Stimulated activated CD4-positive, alpha-beta T cell treated with anti-CD3 and anti-CD28 coated beads, Interleukin-12 subunit alpha, Interleukin-12 subunit beta, amount 100 ng/mL, for 24 hours (primary cell): ENCODE data around the gene KCNK5.

Experiments used
- DNase-seq, 2 experiments: peaks; one replicate each; pipeline ENCODE4 v3.0.0-alpha.2; 2020; ENCODE audit warnings: low read depth in 2 of 2

Gene KCNK5

DNA sequence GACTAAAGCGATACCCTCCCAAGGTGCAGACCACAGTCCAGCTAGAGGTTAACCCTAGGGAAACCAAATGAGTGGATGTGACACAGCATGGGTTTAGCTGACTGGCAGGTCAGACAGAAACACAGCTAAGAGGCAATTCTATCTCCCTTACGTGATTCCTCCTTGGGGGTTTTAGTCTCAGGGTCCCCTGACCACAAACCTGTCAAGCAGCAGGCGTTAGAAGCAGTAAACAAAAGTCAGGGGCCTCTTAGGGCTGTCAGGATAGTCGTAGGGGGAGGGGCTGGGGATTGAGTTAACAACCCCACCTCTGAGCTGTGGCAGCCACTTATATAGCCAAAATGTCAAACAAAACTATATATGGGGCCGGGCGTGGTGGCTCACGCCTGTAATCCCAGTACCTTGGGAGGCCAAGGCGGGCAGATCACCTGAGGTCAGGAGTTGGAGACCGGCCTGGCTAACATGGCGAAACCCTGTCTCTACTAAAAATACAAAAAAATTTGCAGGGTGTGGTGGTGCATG, 13.6 kb downstream of the KCNK5 start:
- no peak for DNase-seq

GRCh38 chr6:39214846-39215639, 14.2 kb downstream of the KCNK5 start:
- DNase-seq = no peak

GRCh38 chr6:39214120-39214813, 15.0 kb downstream of the KCNK5 start:
- DNase-seq = no peak

GRCh38 chr6:39213195-39213920, 15.9 kb downstream of the KCNK5 start:
- no peak for DNase-seq

GRCh38 chr6:39211183-39211582, 18.1 kb downstream of the KCNK5 start:
- no peak for DNase-seq

- DNase-seq = no peak
Observed at GRCh38 chr6:39210450-39210849, 18.8 kb downstream of the KCNK5 start.

DNA sequence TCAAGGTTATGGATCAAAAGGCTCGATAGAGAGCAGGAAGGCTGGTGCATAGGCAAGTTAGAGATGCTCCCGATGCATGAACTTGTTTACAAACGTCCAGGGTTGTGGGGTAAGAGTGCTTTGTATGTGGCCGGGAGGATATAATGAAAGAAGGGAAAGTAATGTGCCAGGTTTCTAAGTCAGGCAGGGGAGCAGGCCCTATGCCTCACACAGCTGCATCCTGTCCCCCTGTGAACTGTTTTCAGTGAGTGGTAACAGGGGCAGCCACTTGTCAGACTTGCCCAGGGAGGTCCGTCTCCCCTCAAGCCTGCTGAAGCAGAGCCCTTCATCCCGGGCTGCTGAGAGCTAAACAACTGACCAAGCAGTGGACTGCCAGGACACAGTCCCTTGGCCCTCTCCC, 19.4 kb downstream of the KCNK5 start:
- no peak for DNase-seq

GRCh38 chr6:39209360-39209811, 19.9 kb downstream of the KCNK5 start:
- DNase-seq = no peak

GRCh38 chr6:39208223-39208739, 21.0 kb downstream of the KCNK5 start:
- no peak for DNase-seq

- DNase-seq = no peak
Observed at GRCh38 chr6:39207416-39208222, 21.7 kb downstream of the KCNK5 start.

DNA sequence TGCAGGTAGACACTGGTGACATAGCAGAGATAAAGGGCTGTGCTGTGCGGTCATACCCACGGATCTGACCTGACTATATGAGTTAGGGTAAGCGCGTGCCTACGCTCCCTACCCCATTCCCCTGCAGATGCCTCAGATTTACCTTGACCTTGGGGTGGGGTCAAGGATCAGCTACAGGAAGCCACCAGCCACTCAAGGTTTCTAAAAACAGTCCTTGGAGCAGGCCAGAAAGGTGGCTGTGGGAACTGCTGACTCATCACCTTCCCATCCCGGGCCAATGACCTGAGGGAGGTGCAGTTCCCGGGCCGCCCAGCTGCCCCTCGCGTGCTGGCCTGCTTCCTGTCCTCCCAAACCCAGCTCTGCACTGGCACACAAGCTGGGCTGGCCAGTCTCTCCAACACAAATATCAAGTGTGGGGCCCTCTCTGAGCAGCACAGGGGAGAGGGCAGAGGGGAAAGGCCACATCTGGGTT, 23.0 kb downstream of the KCNK5 start:
- DNase-seq = no peak

DNA sequence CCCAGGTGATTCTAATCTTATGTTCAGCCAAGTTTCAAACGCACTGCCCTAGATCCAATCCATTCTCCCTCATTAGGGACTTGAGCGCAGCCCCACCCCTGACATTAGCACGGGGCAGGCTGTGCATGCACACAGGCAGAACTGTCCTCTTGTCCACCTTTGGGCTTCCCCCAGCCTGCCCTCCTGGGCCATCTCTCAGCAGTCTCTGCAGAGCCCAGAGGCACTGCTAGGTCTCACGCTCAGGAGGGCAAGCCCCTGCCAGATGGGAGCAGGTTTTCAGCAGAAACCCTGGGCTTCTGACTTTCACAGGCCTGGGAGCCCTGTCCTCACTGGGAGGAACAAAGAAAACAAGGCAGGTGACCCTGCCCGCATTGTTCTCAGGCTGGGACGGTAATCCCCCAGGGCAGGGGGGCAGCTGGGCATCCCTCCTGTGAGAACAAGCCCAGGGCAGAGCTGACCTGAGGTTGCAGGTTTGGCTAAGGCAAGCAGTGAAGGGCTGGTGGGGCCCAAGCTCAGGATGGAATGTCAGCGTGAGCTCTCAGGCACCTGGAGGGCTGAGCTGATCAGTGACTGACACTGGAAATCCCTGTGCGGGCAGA, 24.5 kb downstream of the KCNK5 start:
- DNase-seq = no peak

DNA sequence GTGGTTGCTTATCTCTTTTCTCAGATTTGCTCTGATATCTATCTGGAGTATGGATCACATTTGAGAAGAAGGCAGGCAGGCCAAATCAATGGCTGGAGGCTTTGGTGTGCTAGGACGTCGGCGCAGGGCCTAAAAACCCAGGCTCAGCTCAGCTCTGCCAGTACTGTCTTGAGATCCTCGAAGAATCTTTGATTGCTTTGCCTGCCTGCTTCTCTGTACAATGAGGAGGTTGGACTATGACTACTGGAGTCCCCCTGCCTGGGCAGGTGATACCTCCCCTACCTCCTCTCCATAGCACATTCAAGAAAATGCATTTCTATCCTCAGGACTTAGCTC, 25.1 kb downstream of the KCNK5 start:
- no peak for DNase-seq

- no peak for DNase-seq
Observed at GRCh38 chr6:39203436-39204159, 25.7 kb downstream of the KCNK5 start.

GRCh38 chr6:39202166-39202565, 27.1 kb downstream of the KCNK5 start:
- no peak for DNase-seq

DNA sequence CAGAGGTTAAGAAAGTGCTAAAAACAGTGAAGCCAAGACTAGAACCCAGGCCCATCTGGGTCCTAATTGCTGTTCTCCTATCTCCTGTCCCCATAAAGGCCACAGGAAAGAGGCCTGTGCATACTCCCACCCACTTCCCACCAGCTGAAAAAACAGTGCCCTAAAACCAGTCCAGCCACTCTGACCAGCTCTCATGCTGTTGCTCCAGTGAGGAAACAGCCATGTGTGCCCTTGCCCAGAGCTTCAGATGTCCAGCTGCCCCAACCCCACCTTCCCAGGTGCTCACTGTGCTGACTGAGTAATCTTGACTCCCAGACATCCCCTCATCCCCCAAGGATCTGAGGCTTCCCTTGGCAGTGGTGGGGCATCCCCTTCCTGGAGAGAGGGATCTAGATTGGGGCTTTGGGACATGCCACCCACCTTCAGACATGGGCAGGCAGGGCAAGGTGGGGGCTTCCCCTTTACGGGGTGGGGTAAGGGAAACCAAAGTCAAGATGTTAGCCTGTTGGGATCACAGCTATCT, 28.7 kb downstream of the KCNK5 start:
- no peak for DNase-seq

GRCh38 chr6:39199976-39200375, 29.3 kb downstream of the KCNK5 start:
- DNase-seq = no peak

GRCh38 chr6:39199231-39199940, 29.9 kb downstream of the KCNK5 start:
- no peak for DNase-seq

GRCh38 chr6:39198528-39198927, 30.7 kb downstream of the KCNK5 start:
- DNase-seq = no peak
